ENCODE data around the gene PTOV1. TPM values are rescaled to one million over a fixed set of nuclear protein-coding genes. Genes with fewer than 3 reads are reported as not detected.

Gene PTOV1
- total RNA-seq, 6 donors from 2014 or later: 60.2 to 136 (median 106) TPM

GRCh38 chr19:49807904-49808675 lies 42.9 kb upstream of the PTOV1 start:
- 83 to 84% methylated on average over 18 to 20 of the region's 20 CpGs for WGBS, 2 donors
- Histone ChIP-seq H3K9me3 (no peaks in the 10 kb centered on the region), H3K4me1 (peaks cover 18 to 33% (median 24%) of the 10 kb centered on the region in 4 donors), H3K36me3 (peaks cover 5 to 46% (median 26%) of the 10 kb centered on the region in 4 donors), H3K27me3 (no peaks in the 10 kb centered on the region), H3K4me3 (peak overlapping the region in 3 of 4 donors; percentile 69 to 87 (median 74)), H3K27ac (peak overlapping the region; percentile 73 to 94 (median 89))
- no peak for TF ChIP-seq POLR2AphosphoS5 (IDR thresholded peaks at IDR 0.05)
- TF ChIP-seq CTCF (IDR thresholded peaks at IDR 0.05): peak in 1 of 6 experiments; percentile 2
- no peak for TF ChIP-seq EP300 (IDR thresholded peaks at IDR 0.05)
- no peak for TF ChIP-seq POLR2A (IDR thresholded peaks at IDR 0.05)
- ATAC-seq (ENCODE audit: low FRiP score in 2 of 2): no peak
- DNase-seq: no peak

GRCh38 chr19:49808711-49809159 lies 42.2 kb upstream of the PTOV1 start:
- peaks cover 0 to 40% (median 20%) of the 10 kb centered on the region in 4 donors for H3K36me3 ChIP-seq
- H3K4me1 ChIP-seq: peaks cover 18 to 33% (median 24%) of the 10 kb centered on the region in 4 donors
- H3K4me3 ChIP-seq: peak overlapping the region; percentile 69 to 93 (median 80)
- ATAC-seq (ENCODE audit: low FRiP score in 2 of 2) (peak; percentile 87 to 91), DNase-seq (peak; percentile 95 to 97)
- no peaks in the 10 kb centered on the region for H3K27me3 ChIP-seq
- H3K27ac ChIP-seq: peak overlapping the region; percentile 73 to 94 (median 89)
- TF ChIP-seq POLR2A (IDR thresholded peaks at IDR 0.05) (peak in 1 of 4 donors; percentile 63), EP300 (IDR thresholded peaks at IDR 0.05) (no peak), POLR2AphosphoS5 (IDR thresholded peaks at IDR 0.05) (peak in 1 of 2 donors; percentile 68), CTCF (IDR thresholded peaks at IDR 0.05) (no peak)
- WGBS, 2 donors: 3 to 7% methylated on average over 24 to 29 of the region's 31 CpGs
- no peaks in the 10 kb centered on the region for H3K9me3 ChIP-seq

DNA sequence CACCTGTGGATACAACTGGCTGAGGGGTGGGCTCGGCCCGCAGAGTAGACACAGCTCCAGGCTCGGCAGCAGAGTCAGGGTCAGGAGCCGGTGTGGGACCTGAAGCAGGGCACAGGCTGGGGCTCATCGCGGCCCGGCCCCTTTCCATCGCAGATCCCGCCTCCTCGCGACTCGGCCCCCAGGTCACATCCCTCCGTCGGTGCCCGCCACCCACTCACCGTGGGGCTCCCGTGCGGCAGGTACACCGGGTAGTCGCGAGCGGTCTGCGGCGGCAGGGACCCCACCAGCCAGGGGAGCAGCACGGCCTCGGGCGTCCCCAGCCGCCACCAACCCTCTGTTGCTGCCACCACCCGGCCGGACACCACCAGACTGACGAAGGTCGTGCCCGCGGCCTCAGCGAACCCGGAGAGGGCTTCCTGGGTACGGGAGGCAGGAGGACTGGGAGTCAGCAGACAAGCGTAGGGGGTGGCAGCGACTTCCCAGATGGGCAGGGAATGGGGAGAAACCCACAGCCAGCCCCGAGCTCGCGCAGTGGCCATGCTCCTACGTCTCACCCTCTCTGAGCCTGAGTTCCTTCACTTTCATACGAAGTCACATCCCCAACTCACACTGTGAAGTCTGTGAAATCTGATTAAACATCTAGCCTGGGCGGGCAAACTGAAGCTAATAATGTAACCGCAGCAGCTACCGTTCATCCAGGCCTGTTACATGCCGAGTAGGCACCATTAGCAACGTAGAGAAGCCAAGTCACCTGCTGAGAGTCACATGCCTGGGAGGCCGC lies 41.6 kb upstream of the PTOV1 start:
- H3K27me3 ChIP-seq: no peaks in the 10 kb centered on the region
- DNase-seq (peak; percentile 60 to 91), ATAC-seq (ENCODE audit: low FRiP score in 2 of 2) (peak; percentile 19 to 42)
- WGBS, 2 donors: 11 to 35% methylated on average over 9 to 40 of the region's 50 CpGs
- peaks cover 18 to 38% (median 24%) of the 10 kb centered on the region in 4 donors for H3K4me1 ChIP-seq
- H3K9me3 ChIP-seq: no peaks in the 10 kb centered on the region
- peak overlapping the region; percentile 73 to 94 (median 89) for H3K27ac ChIP-seq
- peak overlapping the region; percentile 69 to 93 (median 80) for H3K4me3 ChIP-seq
- peaks cover 0 to 33% (median 15%) of the 10 kb centered on the region in 4 donors for H3K36me3 ChIP-seq
- no peak for TF ChIP-seq POLR2AphosphoS5 (IDR thresholded peaks at IDR 0.05)
- peak in 3 of 4 donors; percentile 11 to 60 (median 37) for TF ChIP-seq POLR2A (IDR thresholded peaks at IDR 0.05)
- peak in 2 of 6 experiments; percentile 25 to 27 for TF ChIP-seq CTCF (IDR thresholded peaks at IDR 0.05)

- DNase-seq (no peak), ATAC-seq (ENCODE audit: low FRiP score in 2 of 2) (no peak)
- Histone ChIP-seq H3K9me3 (no peaks in the 10 kb centered on the region), H3K4me1 (peaks cover 18 to 38% (median 24%) of the 10 kb centered on the region in 4 donors), H3K27me3 (no peaks in the 10 kb centered on the region), H3K27ac (peak overlapping the region; percentile 73 to 94 (median 89)), H3K36me3 (peaks cover 0 to 29% (median 11%) of the 10 kb centered on the region in 4 donors), H3K4me3 (peak overlapping the region; percentile 69 to 93 (median 80))
- WGBS, 2 donors: 90 to 92% methylated on average over 4 to 5 of the region's 5 CpGs
- no peak for TF ChIP-seq POLR2AphosphoS5 (IDR thresholded peaks at IDR 0.05)
- TF ChIP-seq EP300 (IDR thresholded peaks at IDR 0.05): no peak
- no peak for TF ChIP-seq CTCF (IDR thresholded peaks at IDR 0.05)
- no peak for TF ChIP-seq POLR2A (IDR thresholded peaks at IDR 0.05)
These were observed 41.0 kb upstream of the PTOV1 start for GRCh38 chr19:49809941-49810389.
